ENCODE data around the gene SDC3.

Gene SDC3

GRCh38 chr1:30934613-30935012 is 26.1 kb upstream of the SDC3 start:
- no peak for TF ChIP-seq POLR2A (IDR thresholded peaks at IDR 0.05; ENCODE audit: low read length)
- TF ChIP-seq GATA1 (IDR thresholded peaks at IDR 0.05; ENCODE audit: low read depth, low read length), result no peak
- DNase-seq, result no peak

- no peak for DNase-seq
- TF ChIP-seq POLR2A (IDR thresholded peaks at IDR 0.05; ENCODE audit: low read length) (no peak), GATA1 (IDR thresholded peaks at IDR 0.05; ENCODE audit: low read depth, low read length) (no peak)
Observed at GRCh38 chr1:30933874-30934252, 25.3 kb upstream of the SDC3 start.

GRCh38 chr1:30930631-30931173 is 22.1 kb upstream of the SDC3 start:
- no peak for DNase-seq
- TF ChIP-seq POLR2A (IDR thresholded peaks at IDR 0.05; ENCODE audit: low read length), result no peak
- no peak for TF ChIP-seq GATA1 (IDR thresholded peaks at IDR 0.05; ENCODE audit: low read depth, low read length)

- TF ChIP-seq POLR2A (IDR thresholded peaks at IDR 0.05; ENCODE audit: low read length) (no peak), GATA1 (IDR thresholded peaks at IDR 0.05; ENCODE audit: low read depth, low read length) (no peak)
- no peak for DNase-seq
Observed at GRCh38 chr1:30929944-30930525, 21.5 kb upstream of the SDC3 start.

DNA sequence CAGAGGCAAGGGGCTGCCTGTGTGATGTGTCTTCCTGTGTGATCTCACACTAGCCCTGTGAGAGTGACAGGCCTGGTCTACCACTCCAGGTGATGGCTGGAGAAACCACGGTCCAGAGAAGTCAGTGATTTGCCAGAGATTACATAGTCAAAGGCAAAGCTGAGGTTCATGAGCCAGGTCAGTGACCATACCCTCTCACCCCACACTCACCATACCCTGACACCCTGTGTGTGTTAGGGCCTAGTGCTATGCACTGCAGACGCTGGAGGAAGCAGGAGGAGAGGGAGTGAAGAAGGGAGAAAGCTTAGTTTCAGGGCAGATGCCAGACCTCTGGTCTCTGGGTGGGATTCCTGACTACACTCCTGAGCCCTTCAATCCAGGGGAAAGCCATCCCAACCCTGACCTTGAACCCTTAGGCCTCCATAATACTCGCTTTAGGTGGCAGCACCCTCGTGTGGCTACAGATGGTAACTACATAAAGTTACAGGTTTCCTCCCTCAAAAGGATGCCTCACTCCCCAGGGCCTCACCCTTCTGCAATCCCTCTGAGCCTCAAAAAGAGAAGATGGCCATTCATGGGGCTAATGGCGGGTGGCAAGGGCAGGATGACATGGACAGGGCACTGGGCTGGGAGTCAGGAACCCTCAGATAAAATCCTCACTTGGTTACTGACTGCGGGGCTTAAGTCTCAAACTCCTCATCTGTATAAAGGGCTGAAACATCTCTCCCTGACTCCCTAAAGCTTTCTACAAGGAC is 20.8 kb upstream of the SDC3 start:
- TF ChIP-seq GATA1 (IDR thresholded peaks at IDR 0.05; ENCODE audit: low read depth, low read length) (no peak), POLR2A (IDR thresholded peaks at IDR 0.05; ENCODE audit: low read length) (no peak)
- peak; percentile 56 to 74 for DNase-seq

DNA sequence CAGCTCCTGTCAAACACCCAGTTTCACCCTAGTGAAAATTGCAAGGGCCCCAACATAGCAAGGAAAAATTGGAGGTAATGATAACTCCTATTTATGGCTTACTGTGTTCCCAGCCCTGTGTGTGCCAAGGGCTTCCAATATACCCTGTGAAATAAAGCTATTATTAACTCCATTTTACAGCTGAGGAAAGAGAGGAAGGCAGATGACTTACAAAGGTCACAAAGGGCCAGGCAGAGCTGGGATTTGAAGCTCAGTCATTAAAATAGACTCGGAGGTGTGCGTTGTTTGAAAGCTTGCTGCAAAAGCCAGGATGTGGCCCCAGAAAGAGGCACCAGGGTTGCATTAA is 20.2 kb upstream of the SDC3 start:
- DNase-seq, result no peak
- no peak for TF ChIP-seq POLR2A (IDR thresholded peaks at IDR 0.05; ENCODE audit: low read length)
- TF ChIP-seq GATA1 (IDR thresholded peaks at IDR 0.05; ENCODE audit: low read depth, low read length), result no peak

DNA sequence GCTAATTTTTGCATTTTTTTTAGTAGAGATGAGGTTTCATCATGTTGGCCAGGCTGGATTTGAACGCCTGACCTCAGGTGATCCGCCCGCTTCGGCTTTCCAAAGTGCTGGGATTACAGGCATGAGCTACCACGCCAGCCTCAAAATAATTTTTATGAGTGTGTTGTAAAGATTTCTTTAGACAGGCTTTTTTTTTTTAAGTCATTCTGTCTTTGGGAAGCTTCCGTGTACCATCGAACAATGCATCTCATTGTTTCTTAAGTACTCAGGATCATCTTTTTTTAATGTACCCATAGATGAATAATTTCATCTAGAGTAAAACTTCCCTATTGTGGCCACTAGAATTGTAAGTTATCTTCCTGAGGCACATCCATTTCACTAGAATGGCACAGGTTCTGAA is 19.6 kb upstream of the SDC3 start:
- TF ChIP-seq GATA1 (IDR thresholded peaks at IDR 0.05; ENCODE audit: low read depth, low read length) (no peak), POLR2A (IDR thresholded peaks at IDR 0.05; ENCODE audit: low read length) (no peak)
- DNase-seq, result no peak

- DNase-seq, result no peak
- no peak for TF ChIP-seq GATA1 (IDR thresholded peaks at IDR 0.05; ENCODE audit: low read depth, low read length)
- TF ChIP-seq POLR2A (IDR thresholded peaks at IDR 0.05; ENCODE audit: low read length), result no peak
Observed at GRCh38 chr1:30927448-30927847, 18.9 kb upstream of the SDC3 start.

GRCh38 chr1:30923597-30923996 is 15.0 kb upstream of the SDC3 start:
- TF ChIP-seq POLR2A (IDR thresholded peaks at IDR 0.05; ENCODE audit: low read length), result no peak
- TF ChIP-seq GATA1 (IDR thresholded peaks at IDR 0.05; ENCODE audit: low read depth, low read length), result no peak
- no peak for DNase-seq

DNA sequence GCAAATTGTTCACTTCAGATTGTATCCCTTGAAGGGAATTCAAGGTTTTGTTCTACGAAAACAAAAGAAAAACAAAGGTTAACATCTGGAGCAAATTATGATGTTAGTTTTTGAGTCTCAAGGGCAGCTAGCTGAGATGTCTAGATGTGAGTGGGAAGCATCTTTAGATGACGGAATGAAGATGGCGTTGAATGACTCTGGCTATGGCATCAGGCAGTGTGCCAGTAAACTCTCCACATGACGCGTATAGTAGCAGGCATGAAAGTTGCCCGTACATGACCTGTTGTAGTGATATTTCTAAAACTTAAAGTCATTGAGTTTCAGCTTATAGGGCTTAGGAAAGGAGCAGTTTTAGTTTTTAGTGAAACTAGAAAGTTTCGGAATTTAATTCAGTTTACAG is 12.3 kb upstream of the SDC3 start:
- DNase-seq, result peak; percentile 41 to 43
- TF ChIP-seq GATA1 (IDR thresholded peaks at IDR 0.05; ENCODE audit: low read depth, low read length) (no peak), POLR2A (IDR thresholded peaks at IDR 0.05; ENCODE audit: low read length) (no peak)

DNA sequence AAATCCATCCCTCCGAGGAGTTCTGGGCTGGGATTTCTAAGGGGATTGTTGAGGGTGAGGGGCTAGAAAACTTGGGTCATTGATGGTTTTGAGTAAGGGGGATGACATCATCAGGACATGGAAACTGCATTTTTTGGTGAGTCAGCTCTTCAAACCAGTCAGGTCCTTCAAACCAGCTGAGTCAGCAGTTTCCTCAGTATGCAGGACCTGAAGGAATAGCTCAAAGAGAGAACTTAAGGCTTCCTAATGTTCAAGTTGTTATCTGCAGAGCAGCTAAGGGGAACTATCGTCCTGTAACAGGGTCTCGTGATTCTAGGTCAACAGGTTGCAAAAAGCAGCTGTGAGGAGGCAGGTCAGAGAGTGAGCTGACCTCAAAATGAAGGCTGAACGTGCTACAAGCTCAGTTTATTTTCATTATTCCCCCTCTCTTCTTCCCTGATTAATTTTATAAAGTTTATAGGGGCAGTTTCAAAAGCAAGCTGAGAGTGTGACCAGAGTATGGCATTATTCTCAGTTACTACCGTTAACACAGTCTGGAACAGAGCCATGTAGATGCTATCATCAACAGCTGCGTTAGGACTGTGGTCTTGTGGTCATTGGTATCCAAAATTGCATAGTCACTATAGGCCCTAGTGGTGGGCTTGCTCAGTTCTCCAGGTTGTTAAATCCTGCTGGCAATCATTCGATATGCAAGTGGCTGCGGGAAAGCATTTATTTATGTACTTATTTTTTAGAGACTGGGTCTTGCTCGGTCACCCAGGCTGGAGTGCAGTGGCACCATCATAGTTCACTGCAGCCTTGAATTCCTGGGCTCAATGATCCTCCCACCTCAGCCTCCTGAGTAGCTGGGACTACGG is 10.7 kb upstream of the SDC3 start:
- peak; percentile 92 to 94 for DNase-seq
- TF ChIP-seq GATA1 (IDR thresholded peaks at IDR 0.05; ENCODE audit: low read depth, low read length) (no peak), POLR2A (IDR thresholded peaks at IDR 0.05; ENCODE audit: low read length) (no peak)

GRCh38 chr1:30916296-30916695 is 7.7 kb upstream of the SDC3 start:
- TF ChIP-seq POLR2A (IDR thresholded peaks at IDR 0.05; ENCODE audit: low read length), result no peak
- DNase-seq, result no peak

GRCh38 chr1:30915491-30916230 is 7.1 kb upstream of the SDC3 start:
- no peak for TF ChIP-seq POLR2A (IDR thresholded peaks at IDR 0.05; ENCODE audit: low read length)
- TF ChIP-seq GATA1 (IDR thresholded peaks at IDR 0.05; ENCODE audit: low read depth, low read length), result no peak
- no peak for DNase-seq

DNA sequence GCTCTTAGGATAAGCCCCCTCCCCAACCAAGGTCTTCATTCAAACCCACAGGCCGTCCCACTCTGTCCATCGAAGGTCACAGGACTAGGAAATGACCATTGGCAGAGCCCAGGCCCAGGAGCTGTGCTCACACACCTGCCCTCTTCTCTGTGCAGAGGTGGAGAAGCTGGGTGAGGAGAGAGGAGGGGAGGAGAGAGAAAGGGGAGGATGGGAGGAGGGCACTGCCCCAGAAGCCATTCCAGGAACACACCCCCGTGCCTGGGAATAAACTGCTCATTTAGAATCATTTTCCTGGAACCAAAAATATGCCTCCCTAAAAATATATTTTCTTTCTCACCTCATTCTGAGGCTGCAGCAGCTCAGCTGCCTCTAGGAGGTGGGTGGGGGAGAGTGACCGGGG is 6.4 kb upstream of the SDC3 start:
- no peak for DNase-seq

More for the DNA sequence above, 6.4 kb upstream of the SDC3 start:
- TF ChIP-seq GATA1 (IDR thresholded peaks at IDR 0.05; ENCODE audit: low read depth, low read length), result no peak
- no peak for TF ChIP-seq POLR2A (IDR thresholded peaks at IDR 0.05; ENCODE audit: low read length)

Measured in erythroblast (primary cell).